HL-60/S4 (cell line): ENCODE measurements around the gene CERCAM.
"Not testable (repeated sequence)": the region's sequence is repeated elsewhere in the genome, so short reads cannot be mapped to it uniquely, and the experiment has no call there.

Experiments
- in situ Hi-C: fragments of 300-500 bp; cut with MboI; formaldehyde crosslinking; loops from 2 replicates; pipeline ENCODE4 v1.14.3; 2022; ENCODE audit warnings: low sequenced_read_pairs

The CERCAM gene

GRCh38 chr9:128392302-128393144, 28.1 kb upstream of the CERCAM start:
- in situ Hi-C loops, result no loop called here

DNA sequence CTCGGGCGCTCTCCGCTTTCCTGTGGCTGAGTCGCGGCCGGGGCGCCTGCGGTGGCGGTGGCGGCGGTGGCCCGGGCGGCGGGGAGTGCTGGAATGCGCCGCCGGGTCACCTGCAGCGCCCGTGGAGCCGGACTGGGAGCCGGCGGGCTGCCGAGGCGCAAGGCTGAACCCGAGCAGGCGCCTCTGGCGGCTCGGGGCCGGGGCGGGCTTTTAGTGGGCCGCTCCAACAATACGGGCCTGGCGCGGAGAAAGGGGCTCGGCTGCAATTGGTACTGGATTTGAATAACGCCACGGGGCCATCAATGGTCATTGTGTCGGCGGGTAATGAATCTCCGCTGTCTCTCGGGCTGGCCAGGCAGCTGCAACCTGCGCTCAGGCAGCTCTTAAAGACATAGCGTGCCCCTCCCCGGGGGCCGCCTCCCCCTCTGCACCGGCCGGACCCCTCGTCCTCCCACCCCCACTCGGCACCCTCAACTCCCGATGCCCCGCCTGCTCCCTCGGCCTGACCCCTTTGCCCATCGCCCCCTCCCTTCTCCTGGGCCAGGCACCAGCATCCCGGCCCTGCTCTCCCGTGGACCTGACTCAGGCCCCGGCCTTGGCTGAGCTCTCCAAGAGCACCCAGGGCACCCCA, 27.4 kb upstream of the CERCAM start:
- in situ Hi-C loops, result no loop called here

DNA sequence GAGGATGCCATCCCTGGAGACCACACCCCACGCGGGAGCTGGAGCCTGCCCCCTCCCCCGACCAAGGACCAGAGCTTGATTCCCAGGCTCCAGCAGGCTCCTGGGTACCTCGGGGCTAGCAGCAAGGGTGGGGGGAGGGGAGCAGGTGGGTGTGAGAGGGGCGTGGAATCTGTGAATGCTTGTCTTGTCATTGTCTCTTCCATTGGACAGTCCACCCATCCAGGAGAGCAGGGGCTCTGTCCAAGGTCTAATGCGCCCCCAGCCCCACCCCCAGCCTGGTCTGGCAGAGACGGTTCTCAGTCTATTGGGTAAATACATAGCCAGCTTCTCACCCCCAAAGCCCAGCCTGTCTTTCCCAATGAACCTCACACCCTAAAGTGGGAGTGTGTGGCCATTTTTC, 26.7 kb upstream of the CERCAM start:
- in situ Hi-C loops, result no loop called here

- in situ Hi-C loops, result no loop called here
Measured at GRCh38 chr9:128394379-128395168, 26.1 kb upstream of the CERCAM start.

GRCh38 chr9:128396970-128397613, 23.6 kb upstream of the CERCAM start:
- in situ Hi-C loops, result no loop called here

GRCh38 chr9:128397831-128398230, 22.8 kb upstream of the CERCAM start:
- in situ Hi-C loops, result no loop called here

DNA sequence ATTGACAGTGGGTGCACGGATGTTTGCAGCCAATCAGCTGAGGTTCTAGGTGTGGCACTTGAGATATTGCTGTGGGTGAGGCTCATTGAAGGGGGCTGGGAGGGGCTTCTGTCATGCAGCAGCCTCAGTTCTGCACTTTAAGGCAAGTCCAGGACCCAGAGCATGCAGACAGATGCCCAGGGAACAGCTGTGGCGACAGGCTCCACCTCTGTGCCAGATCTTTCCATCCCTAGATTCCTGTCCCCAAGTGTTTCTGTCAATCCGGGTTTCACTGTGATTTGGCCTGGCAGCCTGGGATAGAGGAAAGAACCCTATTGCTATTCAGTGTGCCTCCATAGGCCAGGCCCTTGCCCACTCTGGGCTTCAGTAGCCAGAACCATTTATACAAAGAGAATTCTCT, 20.8 kb upstream of the CERCAM start:
- in situ Hi-C loops, result no loop called here

DNA sequence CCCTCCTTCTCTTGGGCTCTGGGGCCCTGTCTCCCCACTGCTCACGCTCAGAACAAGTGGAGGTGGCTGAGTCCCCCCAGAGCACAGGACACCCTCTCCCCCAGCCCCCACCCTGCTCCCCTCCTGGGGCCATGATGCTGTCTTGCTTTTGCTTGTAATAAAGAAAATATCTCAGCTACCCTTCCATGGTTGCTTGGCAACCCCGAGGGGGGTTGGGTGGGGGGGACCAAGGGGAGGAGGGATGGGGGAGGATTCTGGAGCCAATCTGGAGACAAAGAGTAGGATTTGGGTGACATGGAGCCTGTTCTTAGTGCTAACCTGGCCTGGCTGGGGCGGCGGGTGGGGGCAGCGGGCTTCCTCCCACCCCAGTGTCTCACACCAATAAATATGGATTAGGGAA, 16.1 kb upstream of the CERCAM start:
- in situ Hi-C loops, result no loop called here

GRCh38 chr9:128405077-128405779, 15.4 kb upstream of the CERCAM start:
- in situ Hi-C loops, result no loop called here

GRCh38 chr9:128405780-128406171, 14.9 kb upstream of the CERCAM start:
- in situ Hi-C loops, result no loop called here

- in situ Hi-C loops, result no loop called here
Measured at GRCh38 chr9:128406848-128407391, 13.7 kb upstream of the CERCAM start.

GRCh38 chr9:128408963-128409431, 11.7 kb upstream of the CERCAM start:
- in situ Hi-C loops, result no loop called here

- in situ Hi-C loops, result no loop called here
Measured at GRCh38 chr9:128409450-128409849, 11.2 kb upstream of the CERCAM start.

DNA sequence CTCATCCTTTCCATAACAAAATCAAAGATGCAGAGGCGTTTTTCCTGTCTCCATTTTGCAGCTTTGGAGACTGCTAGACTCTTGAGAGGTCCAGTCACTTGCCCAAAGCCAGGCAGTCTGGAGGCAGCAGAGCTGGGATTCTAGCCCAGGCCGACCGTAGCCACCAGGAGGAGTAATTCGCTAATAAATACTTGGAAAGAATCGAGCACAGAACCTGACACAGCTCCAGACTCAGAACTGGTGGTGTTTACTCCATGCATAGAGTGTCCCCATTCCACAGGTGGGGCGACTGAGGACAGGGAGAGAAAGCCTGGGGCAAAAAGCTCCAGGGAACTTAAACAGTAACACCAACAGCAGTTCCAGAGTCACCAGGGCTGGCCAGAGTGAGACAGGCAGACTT, 10.7 kb upstream of the CERCAM start:
- in situ Hi-C loops, result no loop called here

GRCh38 chr9:128411364-128412119, 9.1 kb upstream of the CERCAM start:
- in situ Hi-C loops, result no loop called here

DNA sequence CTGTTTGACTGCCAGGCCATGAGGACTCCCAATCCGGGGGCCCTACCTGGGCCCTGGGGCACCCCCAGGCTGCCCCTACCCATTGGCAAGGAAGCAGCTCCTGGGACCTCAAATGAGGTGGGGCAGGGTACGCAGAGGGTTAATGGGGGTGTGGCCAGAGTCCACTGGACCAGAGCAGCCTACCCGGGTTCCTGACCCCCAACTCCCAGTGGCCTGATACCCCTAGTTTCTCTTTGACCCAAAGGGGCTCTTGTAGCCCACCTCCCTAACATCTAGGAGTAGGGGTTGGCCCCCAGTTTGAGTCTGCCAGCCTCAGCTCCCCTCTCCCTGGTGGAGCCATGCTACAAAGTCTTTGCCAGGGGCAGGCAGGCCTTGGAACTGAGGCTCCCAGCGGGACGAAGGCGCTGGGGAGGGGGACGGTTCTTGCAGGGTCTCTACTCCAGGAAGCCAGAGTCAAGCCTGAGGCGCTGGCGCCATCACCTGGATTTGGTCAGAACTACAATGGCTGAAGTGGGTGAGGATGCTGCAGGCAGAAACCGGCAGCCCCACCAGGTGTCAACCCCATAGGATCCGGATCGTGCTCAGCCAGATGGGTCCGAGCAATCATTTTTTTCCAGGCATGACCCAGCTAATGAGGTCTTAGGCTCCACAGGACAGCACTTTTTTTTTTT, 8.4 kb upstream of the CERCAM start:
- in situ Hi-C loops, result no loop called here

DNA sequence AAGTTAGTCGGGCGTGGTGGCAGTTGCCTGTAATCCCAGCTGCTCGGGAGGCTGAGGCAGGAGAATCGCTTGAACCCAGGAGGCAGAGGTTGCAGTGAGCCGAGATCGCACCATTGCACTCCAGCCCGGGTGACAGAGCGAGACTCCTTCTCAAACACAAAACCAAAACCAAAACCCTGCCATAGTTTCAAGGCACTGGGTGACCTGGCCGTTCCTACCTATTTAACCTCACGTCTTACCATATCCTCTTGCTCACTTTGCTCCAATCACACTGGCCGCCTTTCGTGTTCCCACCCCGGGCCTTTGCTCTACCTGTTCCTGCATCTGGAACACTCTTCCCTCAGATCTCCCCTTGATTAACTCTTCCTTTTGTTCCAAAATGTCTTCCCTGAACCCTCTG, 6.9 kb upstream of the CERCAM start:
- in situ Hi-C loops, result not testable (repeated sequence)

GRCh38 chr9:128414461-128414860, 6.2 kb upstream of the CERCAM start:
- in situ Hi-C loops, result no loop called here

GRCh38 chr9:128415281-128415680, 5.4 kb upstream of the CERCAM start:
- in situ Hi-C loops, result no loop called here
